A673 (cell line): Measurements from ENCODE around the gene NCR3LG1. TPM values are rescaled to one million over a fixed set of nuclear protein-coding genes. Genes with fewer than 3 reads are reported as not detected.

Experiments
- BruUV-seq: library from RNA; stranded (reverse); fragments of 400-500 nt; replicated peaks from 2 replicates; lab custom pipeline; 2021; lab: Mats Ljungman, UMichigan
- CTCF ChIA-PET: fragments of 300-600 bp; sonication (Branson Sonifier 250); formaldehyde crosslinking; loops from one replicate; lab custom pipeline; 2022; ENCODE audit warnings: antibody characterized with exemption; lab: Charles Lee
- POLR2A ChIA-PET: fragments of 300-600 bp; sonication (Branson Sonifier 250); formaldehyde crosslinking; loops from one replicate; lab custom pipeline; 2022; ENCODE audit warnings: antibody characterized with exemption; ENCODE audit not compliant: low non-redundant PET; lab: Charles Lee
- DNase-seq: peaks from one replicate; pipeline ENCODE4 v3.0.0-alpha.2; 2015; ENCODE audit warnings: low spot score
- H3K27ac ChIP-seq: fragments of 200-600 bp; sonication (generic); 2 replicates; pipeline ENCODE4 v1.5.1; 2016; ENCODE audit warnings: mixed run types, low read depth, mild to moderate bottlenecking, mixed read lengths, antibody characterized with exemption, low read length; ENCODE audit not compliant: poor library complexity, severe bottlenecking
- H3K27me3 ChIP-seq: fragments of 200-600 bp; sonication (generic); replicated peaks from 2 replicates; pipeline ENCODE4 v1.6.1; 2017; ENCODE audit warnings: mixed run types, low read depth, mild to moderate bottlenecking, mixed read lengths, antibody characterized with exemption, low read length; ENCODE audit not compliant: insufficient read depth, poor library complexity
- H3K36me3 ChIP-seq: fragments of 200-600 bp; sonication (generic); 2 replicates; pipeline ENCODE4 v1.6.1; 2016; ENCODE audit warnings: mixed run types, mild to moderate bottlenecking, mixed read lengths, antibody characterized with exemption, low read length; ENCODE audit not compliant: insufficient read depth, poor library complexity, severe bottlenecking
- H3K4me1 ChIP-seq: fragments of 200-600 bp; sonication (generic); 2 replicates; pipeline ENCODE4 v1.6.1; 2017; ENCODE audit warnings: mixed run types, mild to moderate bottlenecking, mixed read lengths, antibody characterized with exemption, low read length; ENCODE audit not compliant: insufficient read depth, poor library complexity, severe bottlenecking
- H3K4me3 ChIP-seq: fragments of 200-600 bp; sonication (generic); 2 replicates; pipeline ENCODE4 v1.5.1; 2016; ENCODE audit warnings: low read depth, mixed run types, mild to moderate bottlenecking, mixed read lengths, low read length; ENCODE audit not compliant: poor library complexity, severe bottlenecking
- H3K9me3 ChIP-seq: fragments of 200-600 bp; sonication (generic); 2 replicates; pipeline ENCODE4 v1.6.1; 2016; ENCODE audit warnings: mixed run types, low read depth, mild to moderate bottlenecking, mixed read lengths, antibody characterized with exemption, low read length; ENCODE audit not compliant: poor library complexity, severe bottlenecking
- CTCF ChIP-seq: fragments of 300-800, 200-600 bp; sonication (generic); conservative IDR thresholded peaks from 2 replicates; pipeline ENCODE4 v1.5.1; 2017; ENCODE audit warnings: low read depth, mild to moderate bottlenecking, antibody characterized with exemption, low read length, moderate library complexity, mixed read lengths
- EZH2 ChIP-seq: fragments of 200-600 bp; sonication (generic); IDR thresholded peaks from 2 replicates; pipeline ENCODE4 v1.6.1; 2017; ENCODE audit warnings: borderline replicate concordance, low read depth, mild to moderate bottlenecking, mixed read lengths, antibody characterized with exemption, low read length; ENCODE audit not compliant: poor library complexity, severe bottlenecking
- intact Hi-C: fragments of 100-400 bp; cut with micrococcal nuclease; formaldehyde crosslinking; loops from one replicate; pipeline ENCODE4 v1.10.0; 2022; ENCODE audit not compliant: unreplicated experiment
- total RNA-seq: library from RNA; stranded (reverse); gene quantifications from 2 replicates; pipeline ENCODE4 v1.2.3, GENCODE V29; 2021

Gene NCR3LG1
- total RNA-seq, 1 experiment from 2014 or later: 5.8 TPM

- Histone ChIP-seq H3K27ac (no peak overlapping the region), H3K4me1 (no peaks in the 10 kb centered on the region), H3K36me3 (no peaks in the 10 kb centered on the region), H3K4me3 (no peak overlapping the region), H3K9me3 (no peaks in the 10 kb centered on the region), H3K27me3 (no peaks in the 10 kb centered on the region)
- no peak for DNase-seq
- CTCF ChIA-PET: interaction anchor here (0.6 kb wide), 1 partner anchor 270 kb away, joined by 3 read pairs; no protein-coding TSS in a partner anchor
- intact Hi-C loops: no loop called here
- TF ChIP-seq EZH2 (no peak), CTCF (no peak)
- POLR2A ChIA-PET: no interaction called here
- no TSS peak for BruUV-seq
Observed at GRCh38 chr11:17347676-17348075, 3.9 kb upstream of the NCR3LG1 start.

- Histone ChIP-seq H3K27me3 (no peaks in the 10 kb centered on the region), H3K36me3 (no peaks in the 10 kb centered on the region), H3K27ac (no peak overlapping the region), H3K4me1 (peaks cover 4% of the 10 kb centered on the region), H3K9me3 (no peaks in the 10 kb centered on the region), H3K4me3 (no peak overlapping the region)
- ChIA-PET CTCF (no interaction called here), POLR2A (no interaction called here)
- intact Hi-C loops: loop anchor here (5.0 kb wide), 1 partner anchor 273 kb away; the partner anchor contains the start of gene RPS13
- no TSS peak for BruUV-seq
- no peak for DNase-seq
- TF ChIP-seq EZH2: no peak
- TF ChIP-seq CTCF: no peak
Observed at GRCh38 chr11:17350455-17351171, 987 bp upstream of the NCR3LG1 start.

- intact Hi-C loops: loop anchor here (5.0 kb wide), 1 partner anchor 274 kb away; the partner anchor contains the start of gene RPS13
- Histone ChIP-seq H3K27ac (no peak overlapping the region), H3K4me3 (peak overlapping the region; percentile 56), H3K4me1 (peaks cover 4% of the 10 kb centered on the region), H3K36me3 (no peaks in the 10 kb centered on the region), H3K9me3 (no peaks in the 10 kb centered on the region), H3K27me3 (no peaks in the 10 kb centered on the region)
- POLR2A ChIA-PET: no interaction called here
- DNase-seq: peak; percentile 25
- peak; percentile 39; the same call in 1 of the 2 replicates for TF ChIP-seq CTCF
- no peak for TF ChIP-seq EZH2
- CTCF ChIA-PET: no interaction called here
- BruUV-seq: no TSS peak
Observed at GRCh38 chr11:17351172-17351509, 459 bp upstream of the NCR3LG1 start.
